Osteocyte (in vitro differentiated cells): ENCODE results near the gene CLK4. TPM values are rescaled to one million over a fixed set of nuclear protein-coding genes. Genes with fewer than 3 reads are reported as not detected.

Experiments
- DNase-seq: peaks from one replicate; pipeline ENCODE4 v3.0.0; 2021; ENCODE audit warnings: mixed read lengths; ENCODE audit not compliant: unreplicated experiment; ENCODE audit errors: extremely low spot score
- H3K27ac Mint-ChIP-seq: one replicate; pipeline ENCODE4 v1.8.0; 2021; ENCODE audit warnings: mild to moderate bottlenecking, mixed read lengths; ENCODE audit not compliant: unreplicated experiment
- H3K27me3 Mint-ChIP-seq: one replicate; pipeline ENCODE4 v1.8.0; 2021; ENCODE audit warnings: mixed read lengths; ENCODE audit not compliant: unreplicated experiment
- H3K36me3 Mint-ChIP-seq: one replicate; pipeline ENCODE4 v1.8.0; 2021; ENCODE audit warnings: mixed read lengths; ENCODE audit not compliant: unreplicated experiment
- H3K4me1 Mint-ChIP-seq: one replicate; pipeline ENCODE4 v1.8.0; 2021; ENCODE audit warnings: mixed read lengths; ENCODE audit not compliant: unreplicated experiment
- H3K4me3 Mint-ChIP-seq: one replicate; pipeline ENCODE4 v1.8.0; 2021; ENCODE audit warnings: mild to moderate bottlenecking, moderate library complexity, mixed read lengths; ENCODE audit not compliant: unreplicated experiment
- H3K9me3 Mint-ChIP-seq: one replicate; pipeline ENCODE4 v1.8.0; 2021; ENCODE audit warnings: mixed read lengths; ENCODE audit not compliant: unreplicated experiment
- CTCF ChIP-seq: fragments of 200-600 bp; sonication (generic); IDR thresholded peaks from 2 replicates; pipeline ENCODE4 v1.5.0; 2021; ENCODE audit warnings: antibody characterized with exemption, mild to moderate bottlenecking, moderate library complexity
- total RNA-seq: library from RNA; stranded (reverse); gene quantifications from 2 replicates; pipeline ENCODE4 v1.2.1, GENCODE V29; 2021

CLK4 gene
- total RNA-seq, 1 donor from 2014 or later = 30.0 TPM

GRCh38 chr5:178625679-178626483, 969 bp downstream of the CLK4 start:
- Mint-ChIP-seq H3K36me3 (peaks cover 11% of the 10 kb centered on the region), H3K27me3 (no peaks in the 10 kb centered on the region), H3K9me3 (no peaks in the 10 kb centered on the region), H3K4me1 (peaks cover 32% of the 10 kb centered on the region), H3K4me3 (peak overlapping the region; percentile 95), H3K27ac (peak overlapping the region; percentile 97)
- TF ChIP-seq CTCF = no peak
- DNase-seq = no peak

- H3K4me1 Mint-ChIP-seq = peaks cover 32% of the 10 kb centered on the region
- peak overlapping the region; percentile 95 for H3K4me3 Mint-ChIP-seq
- TF ChIP-seq CTCF = no peak
- DNase-seq = no peak
- H3K27ac Mint-ChIP-seq = peak overlapping the region; percentile 97
- no peaks in the 10 kb centered on the region for H3K9me3 Mint-ChIP-seq
- H3K36me3 Mint-ChIP-seq = peaks cover 21% of the 10 kb centered on the region
- H3K27me3 Mint-ChIP-seq = no peaks in the 10 kb centered on the region
Observed at GRCh38 chr5:178624631-178625546, 2.0 kb downstream of the CLK4 start.

GRCh38 chr5:178622679-178623247, 4.1 kb downstream of the CLK4 start:
- TF ChIP-seq CTCF = no peak
- H3K27ac Mint-ChIP-seq = no peak overlapping the region
- no peaks in the 10 kb centered on the region for H3K9me3 Mint-ChIP-seq
- H3K4me3 Mint-ChIP-seq = no peak overlapping the region
- no peak for DNase-seq
- H3K4me1 Mint-ChIP-seq = peaks cover 30% of the 10 kb centered on the region
- peaks cover 36% of the 10 kb centered on the region for H3K36me3 Mint-ChIP-seq
- no peaks in the 10 kb centered on the region for H3K27me3 Mint-ChIP-seq

GRCh38 chr5:178619390-178619789, 7.5 kb downstream of the CLK4 start:
- no peak overlapping the region for H3K27ac Mint-ChIP-seq
- DNase-seq = no peak
- no peaks in the 10 kb centered on the region for H3K27me3 Mint-ChIP-seq
- TF ChIP-seq CTCF = no peak
- H3K4me1 Mint-ChIP-seq = peaks cover 13% of the 10 kb centered on the region
- peaks cover 62% of the 10 kb centered on the region for H3K36me3 Mint-ChIP-seq
- H3K4me3 Mint-ChIP-seq = no peak overlapping the region
- H3K9me3 Mint-ChIP-seq = no peaks in the 10 kb centered on the region
